GM12878 (cell line): ENCODE data around the gene PLS1. TPM values are rescaled to one million over a fixed set of nuclear protein-coding genes. Genes with fewer than 3 reads are reported as not detected.

Experiments used
- BCL3 ChIP-seq: IDR thresholded peaks from 2 replicates; pipeline ENCODE4 v1.6.1; 2011; ENCODE audit warnings: borderline replicate concordance, low read depth, mild to moderate bottlenecking, moderate library complexity, low read length; ENCODE audit not compliant: insufficient read depth, poor library complexity, severe bottlenecking
- BCLAF1 ChIP-seq: fragments of 450-650 bp; IDR thresholded peaks from 2 replicates; pipeline ENCODE4 v1.6.1; 2017; ENCODE audit warnings: antibody characterized with exemption, mild to moderate bottlenecking, moderate library complexity
- CUX1 ChIP-seq: IDR thresholded peaks from 2 replicates; pipeline ENCODE4 v1.6.1; 2012; ENCODE audit warnings: improper control_type of control experiment, low read depth, low read length; ENCODE audit not compliant: insufficient replicate concordance
- EED ChIP-seq: sonication (generic); IDR thresholded peaks from 2 replicates; pipeline ENCODE4 v1.6.1; 2016; ENCODE audit warnings: antibody characterized with exemption, low read depth
- IKZF2 ChIP-seq, 2 experiments: fragments of 450-650 bp; IDR thresholded peaks; 2 replicates each; pipeline ENCODE4 v1.6.1; 2017; ENCODE audit warnings: mild to moderate bottlenecking in 2 of 2, moderate library complexity in 2 of 2
- KLF5 ChIP-seq: fragments of 450-650 bp; IDR thresholded peaks from 2 replicates; pipeline ENCODE4 v1.6.1; 2014; ENCODE audit warnings: mild to moderate bottlenecking; ENCODE audit not compliant: partially characterized antibody
- NRF1 ChIP-seq: conservative IDR thresholded peaks from 2 replicates; pipeline ENCODE4 v1.6.1; 2011; ENCODE audit warnings: mild to moderate bottlenecking, low read depth, low read length, improper control_type of control experiment
- PBX3 ChIP-seq: IDR thresholded peaks from 2 replicates; pipeline ENCODE4 v1.6.1; 2011; ENCODE audit warnings: mild to moderate bottlenecking, low read depth, low read length, moderate library complexity; ENCODE audit not compliant: insufficient replicate concordance
- POLR2AphosphoS2 ChIP-seq: IDR thresholded peaks from 2 replicates; pipeline ENCODE4 v1.6.1; 2011; ENCODE audit warnings: low read depth, mild to moderate bottlenecking, low read length, improper control_type of control experiment, moderate library complexity
- polyA plus RNA-seq, 11 experiments: library from polyadenylated mRNA; depleted of rRNA in 4 of 11; unstranded in 6 of 11; stranded (reverse) in 5 of 11; fragments of >200 nt; fragmentation: Nextera tagmentation in 4 of 11; fragmentation: Illumina TruSeq in 1 of 11; extraction: Ambion mirVana in 4 of 11; extraction: Trizol in 1 of 11; gene quantifications; 1 replicate in 1 of 11; 2 replicates in 10 of 11; pipeline versions ENCODE4 v1.2.1 to v1.2.3, GENCODE V29; 2011 to 2016; ENCODE audit warnings: inconsistent platforms in 2 of 11, missing spikeins in 2 of 11, low read depth in 1 of 11
- total RNA-seq, 4 experiments: library from RNA; depleted of rRNA in 3 of 4; stranded (reverse); fragments of >200 nt in 3 of 4; fragmentation: Illumina TruSeq in 1 of 4; extraction: Trizol in 1 of 4; gene quantifications; 2 replicates each; pipeline versions ENCODE4 v1.2.1 to v1.2.3, GENCODE V29; 2013 to 2021

Gene PLS1
- total and polyA plus RNA-seq, 10 of the 15 experiments (the other 5 are each of a cell fraction or from before 2014, with no cell fraction given) = 0.59 to 11.7 (median 1.7) TPM

- no peak for TF ChIP-seq PBX3
- no peak for TF ChIP-seq EED
- no peak for TF ChIP-seq BCLAF1
- no peak for TF ChIP-seq POLR2AphosphoS2
- TF ChIP-seq IKZF2 (IDR thresholded peaks at IDR 0.05) = no peak
- TF ChIP-seq BCL3 = no peak
- TF ChIP-seq KLF5 = no peak
- TF ChIP-seq CUX1 = no peak
- no peak for TF ChIP-seq NRF1
Observed at GRCh38 chr3:142560118-142560517, 36.1 kb upstream of the PLS1 start (continued).
